Measurements from ENCODE around the gene RNF215. TPM values are rescaled to one million over a fixed set of nuclear protein-coding genes. Genes with fewer than 3 reads are reported as not detected.

Gene RNF215
- total and polyA plus RNA-seq, 2 donors (not counting 3 experiments of a cell fraction or from before 2014, with no cell fraction given): 16.7 to 26.9 TPM

GRCh38 chr22:30336752-30337460, 50.3 kb downstream of the RNF215 start:
- CTCF ChIA-PET: interaction anchor here (14.7 kb wide), 1 partner anchor 48 kb away, joined by 164 read pairs; the partner anchor contains the start of gene CASTOR1
- POLR2A ChIA-PET: no interaction called here
- BruUV-seq (replicated peaks): no TSS peak

More at GRCh38 chr22:30336752-30337460, 50.3 kb downstream of the RNF215 start:
- Histone ChIP-seq H3K79me2 (ENCODE audit: control insufficient read depth, insufficient read depth, low read length) (no peaks in the 10 kb centered on the region), H3K4me2 (ENCODE audit: insufficient read depth, low read length) (no peak overlapping the region), H3K9me3 (replicated peaks; ENCODE audit: control insufficient read depth, insufficient read depth, low read length) (no peaks in the 10 kb centered on the region), H3K4me1 (ENCODE audit: control insufficient read depth, extremely low read depth, insufficient read depth, low read length) (no peaks in the 10 kb centered on the region), H3K36me3 (ENCODE audit: control insufficient read depth in 2 of 2, extremely low read depth in 1 of 2, insufficient read depth in 2 of 2, low read length in 2 of 2) (peaks cover 40 to 83% of the 10 kb centered on the region in 2 experiments), H3K27me3 (ENCODE audit: control insufficient read depth in 2 of 2, insufficient read depth in 2 of 2, low read length in 2 of 2) (no peaks in the 10 kb centered on the region), H3K9me1 (replicated peaks; ENCODE audit: control insufficient read depth, extremely low read depth, insufficient read depth, low read length) (no peaks in the 10 kb centered on the region), H2AFZ (ENCODE audit: low read depth, low read length) (no peak overlapping the region), H3K27ac (ENCODE audit: insufficient read depth, low read depth, low read length) (no peak overlapping the region), H4K20me1 (replicated peaks; ENCODE audit: control insufficient read depth, extremely low read depth, insufficient read depth, low read length) (no peaks in the 10 kb centered on the region), H3K4me3 (replicated peaks in 1 of 3; ENCODE audit: insufficient read depth in 1 of 3, low read depth in 1 of 3, low read length in 3 of 3) (no peak overlapping the region), H3K9ac (replicated peaks; ENCODE audit: extremely low read depth, insufficient read depth, low read length) (no peak overlapping the region)
- DNase-seq (ENCODE audit: low read depth, low spot score): no peak
- no peak for FAIRE-seq
- dilution Hi-C loops (cut with MboI; ENCODE audit: extremely low pct_ligation_motif_present, low sequenced_read_pairs): no loop called here
- intact Hi-C loops (cut with micrococcal nuclease): no loop called here
- no peak for TF ChIP-seq FOS (IDR thresholded peaks at IDR 0.05; ENCODE audit: borderline replicate concordance, insufficient read depth, low read length)
- no peak for TF ChIP-seq CTCF (IDR thresholded peaks at IDR 0.05; ENCODE audit: extremely low read depth in 1 of 2, insufficient read depth in 1 of 2, low read depth in 1 of 2, low read length in 2 of 2)
- TF ChIP-seq POLR2AphosphoS5 (IDR thresholded peaks at IDR 0.05; ENCODE audit: insufficient read depth, low read depth, low read length): no peak
- TF ChIP-seq JUN (IDR thresholded peaks at IDR 0.05; ENCODE audit: borderline replicate concordance, insufficient read depth, insufficient read length, low read depth): no peak
- TF ChIP-seq MYC (IDR thresholded peaks at IDR 0.05; ENCODE audit: low read depth, low read length): no peak
- TF ChIP-seq MAX (IDR thresholded peaks at IDR 0.05; ENCODE audit: insufficient read depth, insufficient read length): no peak
- TF ChIP-seq GATA2 (IDR thresholded peaks at IDR 0.05; ENCODE audit: insufficient read depth, insufficient read length, low read depth, low read length): no peak
- no peak for TF ChIP-seq POLR2A (IDR thresholded peaks at IDR 0.05; ENCODE audit: low read depth, low read length)
- TF ChIP-seq EZH2 (IDR thresholded peaks at IDR 0.05; ENCODE audit: borderline replicate concordance, low read depth, low read length, severe bottlenecking): no peak
